ENCODE data around the gene FAU.

DNA sequence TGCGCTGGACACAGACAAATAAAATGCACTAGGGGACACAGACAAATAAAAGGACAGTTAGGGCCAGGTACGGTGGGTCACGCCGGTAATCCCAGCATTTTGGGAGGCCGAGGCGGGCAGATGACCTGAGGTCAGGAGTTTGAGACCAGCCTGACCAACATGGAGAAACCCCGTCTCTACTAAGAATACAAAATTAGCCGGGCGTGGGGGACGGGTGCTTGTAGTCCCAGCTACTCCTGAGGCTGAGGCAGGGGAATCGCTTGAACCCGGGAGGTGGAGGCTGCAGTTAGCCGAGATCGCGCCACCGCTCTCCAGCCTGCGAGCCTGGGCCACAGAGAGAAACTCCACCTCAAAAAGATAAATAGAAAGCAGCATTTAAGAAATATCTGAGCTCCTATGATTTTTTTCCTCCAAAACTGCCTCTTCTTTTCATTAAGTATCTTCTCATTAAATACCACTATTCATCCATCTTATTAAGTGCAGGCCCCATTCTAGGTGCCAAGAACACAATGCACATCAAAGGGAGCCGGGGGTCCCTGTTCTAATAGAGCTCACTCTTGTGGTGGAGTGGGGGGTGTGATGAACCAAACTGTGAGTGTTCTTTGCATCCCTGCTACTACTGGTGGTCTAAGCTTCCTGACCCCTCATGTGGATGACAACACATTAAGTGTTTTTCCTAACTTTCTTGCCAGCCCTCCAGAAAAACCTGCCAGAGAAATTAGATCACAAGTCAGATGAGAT, 3.7 kb downstream of the FAU start:
- TF ChIP-seq POLR2A (IDR thresholded peaks at IDR 0.05) (peak; percentile 5), EP300 (IDR thresholded peaks at IDR 0.05) (no peak)
- TF ChIP-seq, protein P1, sequence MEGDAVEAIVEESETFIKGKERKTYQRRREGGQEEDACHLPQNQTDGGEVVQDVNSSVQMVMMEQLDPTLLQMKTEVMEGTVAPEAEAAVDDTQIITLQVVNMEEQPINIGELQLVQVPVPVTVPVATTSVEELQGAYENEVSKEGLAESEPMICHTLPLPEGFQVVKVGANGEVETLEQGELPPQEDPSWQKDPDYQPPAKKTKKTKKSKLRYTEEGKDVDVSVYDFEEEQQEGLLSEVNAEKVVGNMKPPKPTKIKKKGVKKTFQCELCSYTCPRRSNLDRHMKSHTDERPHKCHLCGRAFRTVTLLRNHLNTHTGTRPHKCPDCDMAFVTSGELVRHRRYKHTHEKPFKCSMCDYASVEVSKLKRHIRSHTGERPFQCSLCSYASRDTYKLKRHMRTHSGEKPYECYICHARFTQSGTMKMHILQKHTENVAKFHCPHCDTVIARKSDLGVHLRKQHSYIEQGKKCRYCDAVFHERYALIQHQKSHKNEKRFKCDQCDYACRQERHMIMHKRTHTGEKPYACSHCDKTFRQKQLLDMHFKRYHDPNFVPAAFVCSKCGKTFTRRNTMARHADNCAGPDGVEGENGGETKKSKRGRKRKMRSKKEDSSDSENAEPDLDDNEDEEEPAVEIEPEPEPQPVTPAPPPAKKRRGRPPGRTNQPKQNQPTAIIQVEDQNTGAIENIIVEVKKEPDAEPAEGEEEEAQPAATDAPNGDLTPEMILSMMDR (IDR thresholded peaks at IDR 0.05), result no peak

Data from ovary (tissue), 3 donors.